NCI-H748 (cell line): Measurements from ENCODE around the gene SLCO4A1.

Source experiments
- DNase-seq: peaks from one replicate; lab custom pipeline; 2025; ENCODE audit not compliant: unreplicated experiment; lab: John Stamatoyannopoulos, UW

Gene SLCO4A1

GRCh38 chr20:62636446-62636845 is 5.9 kb upstream of the SLCO4A1 start:
- DNase-seq, result no peak

- no peak for DNase-seq
These were observed 5.2 kb upstream of the SLCO4A1 start for GRCh38 chr20:62637110-62637509.

- DNase-seq, result no peak
These were observed 4.7 kb upstream of the SLCO4A1 start for GRCh38 chr20:62637521-62638054.

- no peak for DNase-seq
These were observed 4.2 kb upstream of the SLCO4A1 start for GRCh38 chr20:62638055-62638570.

GRCh38 chr20:62638679-62639406 is 3.5 kb upstream of the SLCO4A1 start:
- DNase-seq, result no peak

- DNase-seq, result no peak
These were observed 2.5 kb upstream of the SLCO4A1 start for GRCh38 chr20:62639765-62640164.

- DNase-seq, result no peak
These were observed 1.4 kb upstream of the SLCO4A1 start for GRCh38 chr20:62640870-62641269.

GRCh38 chr20:62641321-62642050 is 817 bp upstream of the SLCO4A1 start:
- no peak for DNase-seq

GRCh38 chr20:62642666-62643520 is 590 bp downstream of the SLCO4A1 start:
- DNase-seq, result peak; percentile 58

GRCh38 chr20:62643521-62644043 is 1.3 kb downstream of the SLCO4A1 start:
- no peak for DNase-seq

GRCh38 chr20:62644044-62644795 is 1.9 kb downstream of the SLCO4A1 start:
- DNase-seq, result peak; percentile 29

GRCh38 chr20:62644802-62645496 is 2.6 kb downstream of the SLCO4A1 start:
- no peak for DNase-seq

GRCh38 chr20:62645613-62646012 is 3.3 kb downstream of the SLCO4A1 start:
- DNase-seq, result no peak

GRCh38 chr20:62646851-62647520 is 4.7 kb downstream of the SLCO4A1 start:
- no peak for DNase-seq

- DNase-seq, result no peak
These were observed 5.4 kb downstream of the SLCO4A1 start for GRCh38 chr20:62647521-62648317.

- no peak for DNase-seq
These were observed 6.2 kb downstream of the SLCO4A1 start for GRCh38 chr20:62648318-62648995.

GRCh38 chr20:62649140-62649539 is 6.8 kb downstream of the SLCO4A1 start:
- DNase-seq, result no peak
